Common myeloid progenitor, CD34-positive (primary cell): ENCODE data around the gene RPTOR.

Experiments
- CTCF ChIA-PET: fragments of 350-600 bp; sonication (Branson Sonifier 250); formaldehyde crosslinking; loops from one replicate; lab custom pipeline; 2021; ENCODE audit warnings: antibody characterized with exemption; lab: Charles Lee
- POLR2A ChIA-PET: fragments of 350-600 bp; sonication (Branson Sonifier 250); formaldehyde crosslinking; loops from one replicate; lab custom pipeline; 2021; ENCODE audit warnings: antibody characterized with exemption; lab: Charles Lee
- DNase-seq, 3 donors: peaks; one replicate each; pipeline versions ENCODE4 v3.0.0 to v3.0.0-alpha.2; 2013
- H3K27ac ChIP-seq, 2 experiments: 1 replicate in 1 of 2; 2 replicates in 1 of 2; pipeline ENCODE4 v1.7.0; 2013; ENCODE audit warnings: inconsistent platforms in 2 of 2, low read length in 2 of 2, mild to moderate bottlenecking in 2 of 2, low read depth in 1 of 2, moderate library complexity in 1 of 2; ENCODE audit not compliant: severe bottlenecking in 2 of 2, insufficient read depth in 1 of 2, poor library complexity in 1 of 2
- H3K27me3 ChIP-seq, 5 experiments: replicated peaks in 2 of 5; 1 replicate in 3 of 5; 2 replicates in 2 of 5; pipeline versions ENCODE4 v1.6.1 to v1.7.0; 2013; ENCODE audit warnings: low read length in 4 of 5, mild to moderate bottlenecking in 2 of 5, moderate library complexity in 2 of 5, inconsistent platforms in 1 of 5; ENCODE audit not compliant: insufficient read depth in 5 of 5, control insufficient read depth in 4 of 5
- H3K36me3 ChIP-seq, 4 experiments: 1 replicate in 2 of 4; 2 replicates in 2 of 4; pipeline versions ENCODE4 v1.6.1 to v1.7.0; 2013; ENCODE audit warnings: low read length in 3 of 4, control low read depth in 1 of 4, mild to moderate bottlenecking in 1 of 4; ENCODE audit not compliant: control insufficient read depth in 4 of 4, insufficient read depth in 4 of 4
- H3K4me1 ChIP-seq, 4 experiments: 1 replicate in 3 of 4; 2 replicates in 1 of 4; pipeline versions ENCODE4 v1.6.1 to v1.7.1; 2013; ENCODE audit warnings: low read length in 3 of 4, mild to moderate bottlenecking in 3 of 4, control low read depth in 1 of 4, inconsistent platforms in 1 of 4, moderate library complexity in 1 of 4; ENCODE audit not compliant: control insufficient read depth in 4 of 4, insufficient read depth in 4 of 4; ENCODE audit errors: control extremely low read depth in 1 of 4
- H3K4me3 ChIP-seq, 7 experiments: 1 replicate in 4 of 7; 2 replicates in 3 of 7; pipeline versions ENCODE4 v1.5.1 to v1.7.0; 2013; ENCODE audit warnings: mild to moderate bottlenecking in 7 of 7, low read length in 6 of 7, moderate library complexity in 6 of 7, inconsistent platforms in 2 of 7, low read depth in 2 of 7, control low read depth in 1 of 7; ENCODE audit not compliant: insufficient read depth in 4 of 7, control insufficient read depth in 1 of 7; ENCODE audit errors: extremely low read depth in 1 of 7
- H3K9me3 ChIP-seq, 5 experiments: 1 replicate in 4 of 5; 2 replicates in 1 of 5; pipeline versions ENCODE4 v1.6.1 to v1.7.1; 2013; ENCODE audit warnings: low read length in 4 of 5, mild to moderate bottlenecking in 2 of 5, inconsistent platforms in 1 of 5, low read depth in 1 of 5, moderate library complexity in 1 of 5; ENCODE audit not compliant: control insufficient read depth in 4 of 5, insufficient read depth in 2 of 5; ENCODE audit errors: control extremely low read depth in 1 of 5
- WGBS: methylation state at CpG from one replicate; pipeline ENCODE4 v1.1.5; 2013; ENCODE audit not compliant: insufficient coverage; 5-methylcytosine and 5-hydroxymethylcytosine counted together

RPTOR gene

GRCh38 chr17:80750263-80750662 is 205.6 kb downstream of the RPTOR start:
- Histone ChIP-seq H3K27me3 (no peaks in the 10 kb centered on the region), H3K4me3 (peak overlapping the region in 5 of 7 experiments; percentile 6 to 69 (median 30)), H3K36me3 (peaks cover 0 to 17% (median 8%) of the 10 kb centered on the region in 4 experiments), H3K27ac (no peak overlapping the region), H3K4me1 (peaks cover 2 to 36% (median 23%) of the 10 kb centered on the region in 4 experiments), H3K9me3 (no peaks in the 10 kb centered on the region)
- CTCF ChIA-PET, result interaction anchor here (1.1 kb wide), 1 partner anchor 31 kb away, joined by 4 read pairs; no protein-coding TSS in a partner anchor
- POLR2A ChIA-PET, result no interaction called here
- peak in 2 of 3 donors; percentile 42 to 55 for DNase-seq
- WGBS, result 7% methylated on average over 14 of the region's 14 CpGs

GRCh38 chr17:80751070-80751945 is 206.7 kb downstream of the RPTOR start:
- no peak overlapping the region for H3K4me3 ChIP-seq
- peaks cover 0 to 22% (median 10%) of the 10 kb centered on the region in 4 experiments for H3K36me3 ChIP-seq
- H3K9me3 ChIP-seq, result no peaks in the 10 kb centered on the region
- peaks cover 2 to 41% (median 23%) of the 10 kb centered on the region in 4 experiments for H3K4me1 ChIP-seq
- peak in 1 of 3 donors; percentile 22 for DNase-seq
- no peaks in the 10 kb centered on the region for H3K27me3 ChIP-seq
- H3K27ac ChIP-seq, result no peak overlapping the region
- POLR2A ChIA-PET, result no interaction called here
- 95% methylated on average over 20 of the region's 30 CpGs for WGBS
- CTCF ChIA-PET, result interaction anchor here (0.5 to 1.5 kb wide), 3 partner anchors 9 to 30 kb away, joined by 3 to 4 read pairs (median 3); no protein-coding TSS in a partner anchor

GRCh38 chr17:80751946-80752581 is 207.4 kb downstream of the RPTOR start:
- Histone ChIP-seq H3K27ac (no peak overlapping the region), H3K4me3 (no peak overlapping the region), H3K9me3 (no peaks in the 10 kb centered on the region), H3K27me3 (no peaks in the 10 kb centered on the region), H3K36me3 (peaks cover 0 to 26% (median 11%) of the 10 kb centered on the region in 4 experiments), H3K4me1 (peaks cover 2 to 41% (median 23%) of the 10 kb centered on the region in 4 experiments)
- ChIA-PET CTCF (interaction anchor here (1.5 kb wide), 1 partner anchor 16 kb away, joined by 3 read pairs; no protein-coding TSS in a partner anchor), POLR2A (no interaction called here)
- no peak for DNase-seq
- WGBS, result 94% methylated on average over 6 of the region's 6 CpGs

GRCh38 chr17:80753685-80754345 is 209.2 kb downstream of the RPTOR start:
- WGBS, result 98% methylated on average over 16 of the region's 17 CpGs
- H3K36me3 ChIP-seq, result peaks cover 0 to 38% (median 12%) of the 10 kb centered on the region in 4 experiments
- CTCF ChIA-PET, result interaction anchor here (0.8 to 1.0 kb wide), 2 partner anchors 8 to 9 kb away, joined by 3 read pairs; no protein-coding TSS in a partner anchor
- H3K9me3 ChIP-seq, result no peaks in the 10 kb centered on the region
- POLR2A ChIA-PET, result no interaction called here
- H3K27me3 ChIP-seq, result no peaks in the 10 kb centered on the region
- peaks cover 2 to 50% (median 27%) of the 10 kb centered on the region in 4 experiments for H3K4me1 ChIP-seq
- H3K4me3 ChIP-seq, result no peak overlapping the region
- no peak overlapping the region for H3K27ac ChIP-seq
- DNase-seq, result no peak

GRCh38 chr17:80754846-80755245 is 210.2 kb downstream of the RPTOR start:
- CTCF ChIA-PET, result interaction anchor here (1.0 to 2.7 kb wide), 3 partner anchors 10 to 17 kb away, joined by 3 to 8 read pairs (median 4); no protein-coding TSS in a partner anchor
- 84% methylated on average over 6 of the region's 9 CpGs for WGBS
- POLR2A ChIA-PET, result no interaction called here
- H3K4me1 ChIP-seq, result peaks cover 2 to 54% (median 30%) of the 10 kb centered on the region in 4 experiments
- H3K27me3 ChIP-seq, result no peaks in the 10 kb centered on the region
- DNase-seq, result no peak
- no peak overlapping the region for H3K4me3 ChIP-seq
- no peak overlapping the region for H3K27ac ChIP-seq
- no peaks in the 10 kb centered on the region for H3K9me3 ChIP-seq
- H3K36me3 ChIP-seq, result peaks cover 0 to 38% (median 12%) of the 10 kb centered on the region in 4 experiments

GRCh38 chr17:80755650-80756405 is 211.2 kb downstream of the RPTOR start:
- Histone ChIP-seq H3K4me3 (no peak overlapping the region), H3K4me1 (peaks cover 2 to 53% (median 30%) of the 10 kb centered on the region in 4 experiments), H3K36me3 (peaks cover 0 to 38% (median 12%) of the 10 kb centered on the region in 4 experiments), H3K9me3 (no peaks in the 10 kb centered on the region), H3K27ac (no peak overlapping the region), H3K27me3 (no peaks in the 10 kb centered on the region)
- peak in 1 of 3 donors; percentile 30 for DNase-seq
- WGBS, result 93% methylated on average over 2 of the region's 5 CpGs
- ChIA-PET CTCF (interaction anchor here (0.8 to 2.7 kb wide), 3 partner anchors 10 to 25 kb away, joined by 4 to 8 read pairs (median 5); no protein-coding TSS in a partner anchor), POLR2A (no interaction called here)
